Measurements from ENCODE around the gene C10orf95. TPM values are rescaled to one million over a fixed set of nuclear protein-coding genes. Genes with fewer than 3 reads are reported as not detected.

The C10orf95 gene
- total RNA-seq, 1 donor from 2014 or later = 0.20 TPM

DNA sequence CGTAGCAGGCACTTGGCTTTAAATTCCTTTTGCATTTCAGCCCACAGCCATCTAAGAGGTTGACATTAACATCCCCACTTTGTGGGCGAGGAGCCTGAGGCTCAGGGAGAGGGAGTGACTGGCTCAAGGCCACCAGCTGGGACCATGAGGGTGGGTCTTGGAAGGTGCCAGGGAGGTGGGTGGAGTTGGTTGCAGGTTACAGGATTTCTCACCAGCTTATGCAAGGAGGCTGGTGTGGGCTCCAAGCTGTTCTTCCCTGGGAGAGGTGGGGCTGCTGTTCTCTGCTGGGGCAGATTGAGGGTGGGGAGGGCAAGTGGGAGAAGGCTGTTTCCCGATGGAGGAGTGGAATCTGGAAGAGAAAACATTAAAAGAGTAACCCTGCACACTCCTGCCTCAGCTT, 14.1 kb upstream of the C10orf95 start:
- Mint-ChIP-seq H3K9me3 (ENCODE audit: unreplicated experiment) (no peaks in the 10 kb centered on the region), H3K27ac (ENCODE audit: unreplicated experiment) (no peak overlapping the region), H3K4me1 (ENCODE audit: low read depth, unreplicated experiment) (no peaks in the 10 kb centered on the region), H3K27me3 (ENCODE audit: low read depth, unreplicated experiment) (peaks cover 14% of the 10 kb centered on the region), H3K4me3 (ENCODE audit: unreplicated experiment) (no peak overlapping the region), H3K36me3 (ENCODE audit: low read depth, unreplicated experiment) (no peaks in the 10 kb centered on the region)
- H3K4me2 ChIP-seq (ENCODE audit: low read length) = no peak overlapping the region
- H3K4me3 ChIP-seq (ENCODE audit: insufficient read depth, low read depth, low read length) = no peak overlapping the region
- H3K9ac ChIP-seq (ENCODE audit: low read length) = no peak overlapping the region
- no peak overlapping the region for H2AFZ ChIP-seq (ENCODE audit: low read depth, low read length)
- TF ChIP-seq, protein P1, sequence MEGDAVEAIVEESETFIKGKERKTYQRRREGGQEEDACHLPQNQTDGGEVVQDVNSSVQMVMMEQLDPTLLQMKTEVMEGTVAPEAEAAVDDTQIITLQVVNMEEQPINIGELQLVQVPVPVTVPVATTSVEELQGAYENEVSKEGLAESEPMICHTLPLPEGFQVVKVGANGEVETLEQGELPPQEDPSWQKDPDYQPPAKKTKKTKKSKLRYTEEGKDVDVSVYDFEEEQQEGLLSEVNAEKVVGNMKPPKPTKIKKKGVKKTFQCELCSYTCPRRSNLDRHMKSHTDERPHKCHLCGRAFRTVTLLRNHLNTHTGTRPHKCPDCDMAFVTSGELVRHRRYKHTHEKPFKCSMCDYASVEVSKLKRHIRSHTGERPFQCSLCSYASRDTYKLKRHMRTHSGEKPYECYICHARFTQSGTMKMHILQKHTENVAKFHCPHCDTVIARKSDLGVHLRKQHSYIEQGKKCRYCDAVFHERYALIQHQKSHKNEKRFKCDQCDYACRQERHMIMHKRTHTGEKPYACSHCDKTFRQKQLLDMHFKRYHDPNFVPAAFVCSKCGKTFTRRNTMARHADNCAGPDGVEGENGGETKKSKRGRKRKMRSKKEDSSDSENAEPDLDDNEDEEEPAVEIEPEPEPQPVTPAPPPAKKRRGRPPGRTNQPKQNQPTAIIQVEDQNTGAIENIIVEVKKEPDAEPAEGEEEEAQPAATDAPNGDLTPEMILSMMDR (IDR thresholded peaks at IDR 0.05; ENCODE audit: insufficient read depth, low read depth, low read length) = no peak
- TF ChIP-seq EZH2 (IDR thresholded peaks at IDR 0.05; ENCODE audit: insufficient read depth, low read length) = no peak
- DNase-seq (ENCODE audit: low read depth) (no peak), FAIRE-seq (no peak)
- H3K27ac ChIP-seq (ENCODE audit: low read depth, low read length) = no peak overlapping the region
- H3K36me3 ChIP-seq (ENCODE audit: insufficient read depth, low read length) = no peaks in the 10 kb centered on the region
- no peaks in the 10 kb centered on the region for H3K9me3 ChIP-seq (ENCODE audit: insufficient read depth, low read depth, low read length)
- H4K20me1 ChIP-seq (ENCODE audit: insufficient read depth, low read length) = no peaks in the 10 kb centered on the region
- H3K27me3 ChIP-seq (ENCODE audit: insufficient read depth, low read length) = peaks cover 7% of the 10 kb centered on the region
- peaks cover 8% of the 10 kb centered on the region for H3K4me1 ChIP-seq (ENCODE audit: insufficient read depth, low read length)
- H3K79me2 ChIP-seq (ENCODE audit: insufficient read depth, low read length) = no peaks in the 10 kb centered on the region

DNA sequence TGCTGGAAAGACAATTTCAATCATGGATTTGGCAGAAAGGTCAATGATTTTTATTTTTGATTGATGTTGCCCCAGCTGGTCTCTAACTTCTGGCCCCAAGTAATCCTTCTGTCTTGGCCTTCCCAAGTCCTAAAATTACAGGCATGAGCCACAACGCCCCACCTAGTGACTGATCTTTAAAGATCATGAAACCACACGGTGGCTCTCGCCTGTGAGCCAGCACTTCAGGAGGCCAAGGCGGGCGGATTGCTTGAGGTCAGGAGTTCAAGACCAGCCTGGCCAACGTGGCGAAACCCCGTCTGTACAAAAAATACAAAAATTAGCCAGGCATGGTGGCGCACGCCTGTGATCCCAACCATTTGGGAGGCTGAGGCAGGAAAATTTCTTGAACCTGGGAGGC, 12.6 kb upstream of the C10orf95 start:
- no peaks in the 10 kb centered on the region for H3K36me3 ChIP-seq (ENCODE audit: insufficient read depth, low read length)
- Mint-ChIP-seq H3K27ac (ENCODE audit: unreplicated experiment) (no peak overlapping the region), H3K4me3 (ENCODE audit: unreplicated experiment) (no peak overlapping the region), H3K9me3 (ENCODE audit: unreplicated experiment) (no peaks in the 10 kb centered on the region), H3K36me3 (ENCODE audit: low read depth, unreplicated experiment) (no peaks in the 10 kb centered on the region), H3K4me1 (ENCODE audit: low read depth, unreplicated experiment) (no peaks in the 10 kb centered on the region), H3K27me3 (ENCODE audit: low read depth, unreplicated experiment) (peaks cover 14% of the 10 kb centered on the region)
- H2AFZ ChIP-seq (ENCODE audit: low read depth, low read length) = no peak overlapping the region
- no peaks in the 10 kb centered on the region for H3K9me3 ChIP-seq (ENCODE audit: insufficient read depth, low read depth, low read length)
- DNase-seq (ENCODE audit: low read depth) (no peak), FAIRE-seq (no peak)
- TF ChIP-seq, protein P1 (IDR thresholded peaks at IDR 0.05; ENCODE audit: insufficient read depth, low read depth, low read length) = no peak
- TF ChIP-seq EZH2 (IDR thresholded peaks at IDR 0.05; ENCODE audit: insufficient read depth, low read length) = no peak
- H3K27ac ChIP-seq (ENCODE audit: low read depth, low read length) = no peak overlapping the region
- no peaks in the 10 kb centered on the region for H3K79me2 ChIP-seq (ENCODE audit: insufficient read depth, low read length)
- H3K27me3 ChIP-seq (ENCODE audit: insufficient read depth, low read length) = peaks cover 7% of the 10 kb centered on the region
- H3K4me3 ChIP-seq (ENCODE audit: insufficient read depth, low read depth, low read length) = no peak overlapping the region
- no peak overlapping the region for H3K9ac ChIP-seq (ENCODE audit: low read length)
- no peak overlapping the region for H3K4me2 ChIP-seq (ENCODE audit: low read length)
- no peaks in the 10 kb centered on the region for H4K20me1 ChIP-seq (ENCODE audit: insufficient read depth, low read length)
- H3K4me1 ChIP-seq (ENCODE audit: insufficient read depth, low read length) = peaks cover 8% of the 10 kb centered on the region

DNA sequence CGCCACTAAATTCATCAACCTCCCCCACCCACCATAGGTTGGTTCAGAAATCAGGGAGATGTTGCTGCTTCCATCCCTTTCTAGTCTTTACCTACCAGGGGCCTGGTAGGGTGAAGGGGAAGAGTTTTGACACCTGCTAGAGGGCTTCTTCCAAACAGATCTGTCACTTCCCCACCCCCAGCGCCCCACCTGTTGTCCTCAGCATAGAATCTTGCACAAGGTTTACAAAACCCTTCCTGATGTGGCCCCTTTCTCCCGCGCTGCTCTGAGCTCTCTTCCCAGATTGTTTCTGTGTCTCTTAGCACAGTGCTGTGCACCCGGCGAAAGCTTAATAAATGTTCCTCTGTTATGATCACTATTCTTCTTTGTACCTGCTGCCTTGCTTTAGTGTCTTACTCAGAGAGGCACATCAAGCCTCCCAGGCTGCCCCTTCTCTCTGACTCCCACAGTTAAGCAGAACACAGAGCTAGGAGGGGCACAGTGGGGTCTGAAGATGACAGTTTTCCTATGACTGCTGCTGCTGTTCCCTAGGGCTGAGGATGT, 11.2 kb upstream of the C10orf95 start:
- Histone ChIP-seq H3K9me3 (ENCODE audit: insufficient read depth, low read depth, low read length) (no peaks in the 10 kb centered on the region), H3K27me3 (ENCODE audit: insufficient read depth, low read length) (peaks cover 7% of the 10 kb centered on the region), H3K4me1 (ENCODE audit: insufficient read depth, low read length) (peaks cover 8% of the 10 kb centered on the region), H4K20me1 (ENCODE audit: insufficient read depth, low read length) (no peaks in the 10 kb centered on the region), H3K4me2 (ENCODE audit: low read length) (no peak overlapping the region), H3K4me3 (ENCODE audit: insufficient read depth, low read depth, low read length) (no peak overlapping the region), H3K79me2 (ENCODE audit: insufficient read depth, low read length) (no peaks in the 10 kb centered on the region), H2AFZ (ENCODE audit: low read depth, low read length) (no peak overlapping the region), H3K27ac (ENCODE audit: low read depth, low read length) (no peak overlapping the region), H3K9ac (ENCODE audit: low read length) (no peak overlapping the region), H3K36me3 (ENCODE audit: insufficient read depth, low read length) (no peaks in the 10 kb centered on the region)
- Mint-ChIP-seq H3K9me3 (ENCODE audit: unreplicated experiment) (no peaks in the 10 kb centered on the region), H3K27me3 (ENCODE audit: low read depth, unreplicated experiment) (peaks cover 14% of the 10 kb centered on the region), H3K4me3 (ENCODE audit: unreplicated experiment) (peak overlapping the region; percentile 56), H3K4me1 (ENCODE audit: low read depth, unreplicated experiment) (no peaks in the 10 kb centered on the region), H3K36me3 (ENCODE audit: low read depth, unreplicated experiment) (no peaks in the 10 kb centered on the region), H3K27ac (ENCODE audit: unreplicated experiment) (no peak overlapping the region)
- FAIRE-seq (no peak), DNase-seq (ENCODE audit: low read depth) (no peak)
- no peak for TF ChIP-seq EZH2 (IDR thresholded peaks at IDR 0.05; ENCODE audit: insufficient read depth, low read length)
- TF ChIP-seq, protein P1 (IDR thresholded peaks at IDR 0.05; ENCODE audit: insufficient read depth, low read depth, low read length) = no peak
